ENCODE data around the gene OR6N2. TPM values are rescaled to one million over a fixed set of nuclear protein-coding genes. Genes with fewer than 3 reads are reported as not detected.

The OR6N2 gene, protein sequence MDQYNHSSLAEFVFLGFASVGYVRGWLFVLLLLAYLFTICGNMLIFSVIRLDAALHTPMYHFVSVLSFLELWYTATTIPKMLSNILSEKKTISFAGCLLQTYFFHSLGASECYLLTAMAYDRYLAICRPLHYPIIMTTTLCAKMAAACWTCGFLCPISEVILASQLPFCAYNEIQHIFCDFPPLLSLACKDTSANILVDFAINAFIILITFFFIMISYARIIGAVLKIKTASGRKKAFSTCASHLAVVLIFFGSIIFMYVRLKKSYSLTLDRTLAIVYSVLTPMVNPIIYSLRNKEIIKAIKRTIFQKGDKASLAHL
- not detected in 2 replicates for total RNA-seq

DNA sequence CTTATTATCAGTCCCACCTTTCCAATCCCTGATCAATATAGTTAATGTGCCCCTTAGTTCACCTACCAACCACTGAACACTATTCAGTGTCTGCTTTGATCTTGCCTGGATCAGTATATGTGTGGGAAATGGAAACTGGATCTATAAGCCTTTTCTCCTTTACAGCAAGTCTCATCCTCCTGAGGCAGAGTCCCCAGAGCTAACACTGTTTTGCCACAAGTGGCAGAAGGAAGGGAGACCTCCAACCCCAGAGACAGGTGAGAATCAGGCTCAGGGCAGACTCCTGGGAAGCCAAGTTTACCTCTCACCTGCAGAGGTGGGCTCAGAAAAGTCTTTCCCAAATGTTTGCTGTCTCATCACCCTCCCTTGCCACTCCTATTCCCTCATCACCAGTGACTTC, at the start of gene OR6N2:
Gene OR6N2 (minus strand): TSS at position 101 of the 400 bp plus-strand sequence. CDS start 3,569 bp downstream, outside the sequence.

DNA sequence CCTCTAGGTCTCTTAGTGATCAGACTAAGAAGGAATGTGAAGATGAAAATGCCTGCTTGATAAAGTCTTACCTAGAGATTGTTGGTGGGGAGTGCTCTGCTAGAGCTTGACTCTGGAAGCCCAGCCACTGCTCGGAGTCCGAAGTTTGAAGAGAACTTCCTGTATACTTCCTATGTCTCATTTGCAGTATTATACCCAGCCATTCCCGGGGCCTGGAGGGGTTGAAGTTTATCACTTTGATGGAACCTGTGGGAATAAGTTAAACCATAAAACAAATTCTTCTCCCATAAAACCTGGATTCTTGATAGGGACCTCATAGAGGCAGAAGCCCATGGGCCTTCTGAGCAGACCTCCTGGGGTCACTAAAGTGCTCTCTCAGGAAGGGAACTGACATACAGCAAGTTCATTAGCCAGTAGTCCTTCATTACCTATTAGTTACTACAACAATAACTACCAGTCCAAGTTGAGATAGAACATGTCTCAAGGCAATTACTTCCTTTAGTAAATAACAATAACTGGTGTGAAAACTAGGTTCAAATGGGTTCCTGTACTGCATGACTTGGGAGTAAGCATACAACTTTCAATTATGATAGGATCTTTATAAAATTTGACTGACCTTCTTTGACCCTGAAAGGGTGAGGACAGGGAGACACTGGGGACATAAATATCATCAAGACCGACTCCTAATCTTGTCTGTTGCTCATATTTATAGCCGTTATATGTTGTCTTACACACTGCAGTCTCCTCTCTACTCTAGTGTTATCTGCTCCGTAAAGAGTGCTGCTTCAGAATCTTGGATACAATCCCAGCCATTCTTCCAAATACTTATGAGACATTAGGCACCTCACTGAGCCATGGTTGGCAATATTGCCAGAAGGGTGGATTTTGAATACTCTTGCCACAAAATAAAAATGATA, 8.8 kb downstream of the OR6N2 start, which contains the start of gene OR6N1:
Gene OR6N1 (minus strand): TSS at position 246 of the 917 bp plus-strand sequence. CDS start 5,513 bp downstream, outside the sequence.

DNA sequence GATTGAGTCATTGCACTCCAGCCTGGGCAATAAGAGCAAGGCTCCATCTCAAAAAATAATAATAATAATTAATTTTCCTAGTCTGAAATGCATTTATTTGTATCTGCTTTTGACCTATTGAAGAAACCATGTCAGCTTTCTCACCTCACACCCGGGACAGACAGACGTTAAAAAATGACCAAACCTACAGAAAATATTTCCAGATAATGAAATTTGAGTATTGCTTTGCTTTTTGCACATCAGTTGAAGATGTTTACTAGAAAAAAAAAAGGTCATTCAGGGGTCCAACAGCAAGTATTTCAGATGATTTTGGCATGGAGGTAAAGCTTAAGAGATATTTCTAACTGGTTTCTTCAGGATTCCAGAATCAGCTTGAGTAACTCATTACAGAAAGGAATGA, 26.6 kb downstream of the OR6N2 start, which contains the start of gene OR6K6:
Gene OR6K6 (plus strand): TSS at position 301 of the 400 bp plus-strand sequence. CDS start 168 bp downstream, outside the sequence.

Other genes starting within 250 kb of the OR6N2 start
- gene OR6Y1, start 226.8 kb downstream of the OR6N2 start, total RNA-seq = not detected in 2 replicates
- not detected in 2 replicates for gene OR6P1, start 210.6 kb downstream of the OR6N2 start, total RNA-seq
- gene OR10X1, start 201.3 kb downstream of the OR6N2 start, total RNA-seq = not detected in 2 replicates
- under 0.01 and 0.22 TPM in 2 replicates for gene OR10Z1, start 175.9 kb downstream of the OR6N2 start, total RNA-seq
- gene SPTA1, start 94.5 kb downstream of the OR6N2 start, total RNA-seq = not detected in 2 replicates
- gene OR6K2, start 80.6 kb downstream of the OR6N2 start, total RNA-seq = not detected in 2 replicates
- 0.12 TPM in 1 of 2 replicates, not detected in the other for gene OR6K3, start 60.5 kb downstream of the OR6N2 start, total RNA-seq
- gene OR6K6, start 26.5 kb downstream of the OR6N2 start, total RNA-seq = 0.12 TPM in 1 of 2 replicates, not detected in the other
- not detected in 2 replicates for gene OR6N1, start 9.0 kb downstream of the OR6N2 start, total RNA-seq
- gene MNDA, start 50.1 kb upstream of the OR6N2 start, total RNA-seq = not detected in 2 replicates
- gene PYHIN1, start 150.3 kb upstream of the OR6N2 start, total RNA-seq = not detected in 2 replicates
- 93.3 and 117 TPM in 2 replicates for gene IFI16, start 228.7 kb upstream of the OR6N2 start, total RNA-seq

Data from uterine smooth muscle cell (primary cell).